ENCODE data around the gene CPNE7.

CPNE7 gene

DNA sequence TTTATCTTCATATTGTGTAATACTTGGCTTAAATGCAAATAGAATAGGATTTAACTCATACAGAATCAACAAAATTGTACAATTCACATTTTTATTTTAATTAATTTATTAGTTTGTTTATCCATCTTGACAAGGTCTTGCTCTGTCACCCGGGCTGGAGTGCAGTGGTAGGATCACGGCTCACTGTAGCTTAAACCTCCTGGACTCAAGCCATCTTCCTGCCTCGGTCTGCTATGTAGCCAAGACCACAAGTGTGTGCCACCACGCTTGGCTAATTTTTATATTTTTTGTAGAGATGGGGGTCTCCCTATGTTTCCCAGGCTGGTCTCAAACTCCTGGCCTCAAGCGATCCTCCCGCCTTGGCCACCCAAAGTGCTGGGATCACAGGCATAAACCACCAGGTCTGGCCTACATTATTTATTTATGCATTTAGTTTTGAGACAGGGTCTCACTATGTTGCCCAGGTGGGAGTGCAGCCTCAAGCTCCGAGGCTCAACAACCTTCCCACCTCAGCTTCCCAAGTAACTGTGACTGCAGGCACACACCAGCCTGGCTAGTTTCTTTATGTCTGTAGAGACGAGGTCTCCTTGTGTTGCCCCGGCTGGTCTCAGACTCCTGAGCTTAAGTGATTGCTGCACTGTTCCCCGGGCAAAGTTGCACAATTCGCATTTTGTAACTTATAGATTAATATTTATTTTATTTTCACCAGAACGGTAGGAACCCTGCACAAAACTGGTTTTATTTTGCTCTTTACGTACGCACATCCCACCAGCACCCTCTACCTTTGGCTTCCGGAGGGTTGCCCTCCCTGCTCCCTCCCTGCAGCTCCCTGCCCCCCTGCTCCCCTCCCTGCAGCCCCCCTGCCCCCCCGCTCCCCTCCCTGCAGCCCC lies 42.8 kb downstream of the CPNE7 start:
- Histone ChIP-seq H3K4me3 (ENCODE audit: low read depth, low read length) (no peak overlapping the region), H3K36me3 (ENCODE audit: control insufficient read depth in 2 of 2, insufficient read depth in 1 of 2, low read length in 2 of 2) (no peaks in the 10 kb centered on the region), H3K27ac (ENCODE audit: extremely low read depth, low read depth, low read length) (no peak overlapping the region), H3K4me1 (ENCODE audit: control insufficient read depth, insufficient read depth, low read length) (no peaks in the 10 kb centered on the region), H3K9me3 (ENCODE audit: control insufficient read depth, insufficient read depth, low read depth, low read length) (no peaks in the 10 kb centered on the region)
- ChIA-PET CTCF (interaction anchor here (0.7 to 1.4 kb wide), 3 partner anchors 9 to 946 kb away, joined by 3 to 4 read pairs (median 3); no protein-coding TSS in a partner anchor), POLR2A (interaction anchor here (0.6 kb wide), 2 partner anchors 9 to 63 kb away, joined by 3 read pairs; no protein-coding TSS in a partner anchor)
- TF ChIP-seq ZFHX2 (tag by site-specific recombination; conservative IDR thresholded peaks at IDR 0.05) (no peak), ZNF677 (tag by site-specific recombination; IDR thresholded peaks at IDR 0.05) (no peak), ZNF121 (tag by site-specific recombination; IDR thresholded peaks at IDR 0.05) (peak; percentile 94)

DNA sequence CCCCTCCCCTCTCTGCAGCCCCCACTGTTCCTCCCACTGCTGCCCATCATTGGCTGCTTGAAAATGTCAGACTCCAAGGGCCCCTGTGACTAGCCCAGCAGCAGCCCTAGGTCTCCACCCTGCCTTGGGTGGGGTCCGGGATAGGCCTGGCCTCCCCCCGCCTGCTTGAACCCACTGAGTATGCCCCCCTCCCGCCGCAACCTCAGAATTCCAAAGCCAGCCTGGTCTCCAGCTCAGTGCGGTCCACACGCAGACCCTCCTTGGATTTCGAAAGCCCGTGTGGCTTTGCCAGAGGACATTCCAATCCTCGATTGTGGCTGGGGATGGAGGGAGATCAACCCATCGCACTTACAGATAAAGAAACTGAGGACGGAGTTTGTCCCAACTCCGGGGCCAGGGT lies 44.3 kb downstream of the CPNE7 start:
- Histone ChIP-seq H3K4me3 (ENCODE audit: low read depth, low read length) (no peak overlapping the region), H3K9me3 (ENCODE audit: control insufficient read depth, insufficient read depth, low read depth, low read length) (no peaks in the 10 kb centered on the region), H3K27ac (ENCODE audit: extremely low read depth, low read depth, low read length) (no peak overlapping the region), H3K36me3 (ENCODE audit: control insufficient read depth in 2 of 2, insufficient read depth in 1 of 2, low read length in 2 of 2) (no peaks in the 10 kb centered on the region), H3K4me1 (ENCODE audit: control insufficient read depth, insufficient read depth, low read length) (no peaks in the 10 kb centered on the region)
- ChIA-PET POLR2A (no interaction called here), CTCF (interaction anchor here (0.7 kb wide), 1 partner anchor 13 kb away, joined by 4 read pairs; no protein-coding TSS in a partner anchor)
- TF ChIP-seq YY1 (tag by site-specific recombination; IDR thresholded peaks at IDR 0.05) (no peak), ZBTB20 (tag by site-specific recombination; IDR thresholded peaks at IDR 0.05) (peak; percentile 26; the same call in 1 of the 2 replicates)

DNA sequence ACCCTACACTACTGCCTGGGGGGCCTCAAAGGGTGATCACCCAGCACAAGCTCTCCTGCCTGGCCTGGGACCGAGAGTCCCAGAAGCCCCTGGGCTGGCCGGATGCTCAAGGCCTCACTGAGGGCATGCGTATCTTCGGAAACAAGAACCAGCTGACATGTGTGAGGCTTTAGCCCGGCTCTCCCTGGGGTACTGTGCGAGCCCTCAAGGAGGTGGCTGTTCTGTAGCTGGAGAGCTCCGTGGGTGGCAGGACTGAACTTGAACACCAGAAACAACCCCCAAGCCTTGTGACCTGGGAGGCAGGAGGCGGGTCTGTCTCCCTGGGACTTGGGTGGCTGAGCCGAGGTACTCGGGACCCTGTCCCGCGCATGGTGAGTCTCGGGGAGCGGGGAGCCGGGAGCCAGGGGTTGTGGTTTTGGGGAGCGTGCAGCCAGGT lies 44.9 kb downstream of the CPNE7 start:
- no peaks in the 10 kb centered on the region for H3K4me1 ChIP-seq (ENCODE audit: control insufficient read depth, insufficient read depth, low read length)
- CTCF ChIA-PET: interaction anchor here (0.5 to 0.7 kb wide), 3 partner anchors 12 to 20 kb away, joined by 3 to 4 read pairs (median 3); no protein-coding TSS in a partner anchor
- peak; percentile 65 for TF ChIP-seq GLIS1 (tag by site-specific recombination; IDR thresholded peaks at IDR 0.05)
- no peak for TF ChIP-seq GLIS2 (tag by site-specific recombination; IDR thresholded peaks at IDR 0.05)
- no peak for TF ChIP-seq ZNF664 (tag by site-specific recombination; IDR thresholded peaks at IDR 0.05)
- no peak overlapping the region for H3K27ac ChIP-seq (ENCODE audit: extremely low read depth, low read depth, low read length)
- H3K4me3 ChIP-seq (ENCODE audit: low read depth, low read length): no peak overlapping the region
- no peaks in the 10 kb centered on the region for H3K36me3 ChIP-seq (ENCODE audit: control insufficient read depth in 2 of 2, insufficient read depth in 1 of 2, low read length in 2 of 2)
- no peaks in the 10 kb centered on the region for H3K9me3 ChIP-seq (ENCODE audit: control insufficient read depth, insufficient read depth, low read depth, low read length)
- POLR2A ChIA-PET: no interaction called here

DNA sequence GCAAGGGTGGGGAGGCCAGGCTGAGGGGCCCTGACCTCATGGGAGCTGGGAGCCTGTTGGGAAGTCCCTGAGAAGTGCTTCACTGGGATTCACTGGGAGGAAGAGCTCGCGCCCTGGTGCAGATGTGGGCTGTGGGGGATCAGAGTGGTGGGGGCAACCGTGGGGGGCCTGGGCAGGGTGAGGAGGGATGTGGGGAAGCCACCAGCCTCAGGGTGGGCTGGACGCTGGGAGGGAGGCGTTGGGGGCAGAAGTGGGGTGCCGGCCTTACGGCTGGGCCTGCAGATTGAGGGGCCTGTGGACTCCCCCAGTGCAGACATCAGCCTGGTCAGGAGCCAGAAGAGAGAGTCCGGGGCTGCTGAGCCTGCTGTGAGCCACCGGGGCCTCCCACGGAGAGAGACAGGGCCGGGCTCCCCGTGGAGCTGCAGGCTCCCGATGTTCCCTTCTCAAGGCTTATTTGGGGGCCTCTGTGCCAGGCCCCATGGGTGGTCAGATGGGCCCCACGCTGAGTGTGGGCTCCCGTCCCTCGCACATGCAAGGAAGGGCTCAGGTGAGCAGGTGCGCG lies 45.7 kb downstream of the CPNE7 start:
- Histone ChIP-seq H3K27ac (ENCODE audit: extremely low read depth, low read depth, low read length) (no peak overlapping the region), H3K9me3 (ENCODE audit: control insufficient read depth, insufficient read depth, low read depth, low read length) (no peaks in the 10 kb centered on the region), H3K4me1 (ENCODE audit: control insufficient read depth, insufficient read depth, low read length) (no peaks in the 10 kb centered on the region), H3K4me3 (ENCODE audit: low read depth, low read length) (no peak overlapping the region), H3K36me3 (ENCODE audit: control insufficient read depth in 2 of 2, insufficient read depth in 1 of 2, low read length in 2 of 2) (no peaks in the 10 kb centered on the region)
- ChIA-PET CTCF (no interaction called here), POLR2A (no interaction called here)
- TF ChIP-seq, protein P1, sequence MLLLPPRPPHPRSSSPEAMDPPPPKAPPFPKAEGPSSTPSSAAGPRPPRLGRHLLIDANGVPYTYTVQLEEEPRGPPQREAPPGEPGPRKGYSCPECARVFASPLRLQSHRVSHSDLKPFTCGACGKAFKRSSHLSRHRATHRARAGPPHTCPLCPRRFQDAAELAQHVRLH (tag by site-specific recombination; IDR thresholded peaks at IDR 0.05): no peak
- no peak for TF ChIP-seq ZNF211 (tag by site-specific recombination; IDR thresholded peaks at IDR 0.05; ENCODE audit: low read depth)
- peak; percentile 61; the same call in 1 of the 2 replicates for TF ChIP-seq GLIS1 (tag by site-specific recombination; IDR thresholded peaks at IDR 0.05)
- peak; percentile 58 for TF ChIP-seq ZIC2 (tag by site-specific recombination; IDR thresholded peaks at IDR 0.05)
- TF ChIP-seq GLIS2 (tag by site-specific recombination; IDR thresholded peaks at IDR 0.05): 0 out of 2 replicates have a peak, but pooled peaks have one; percentile 10

DNA sequence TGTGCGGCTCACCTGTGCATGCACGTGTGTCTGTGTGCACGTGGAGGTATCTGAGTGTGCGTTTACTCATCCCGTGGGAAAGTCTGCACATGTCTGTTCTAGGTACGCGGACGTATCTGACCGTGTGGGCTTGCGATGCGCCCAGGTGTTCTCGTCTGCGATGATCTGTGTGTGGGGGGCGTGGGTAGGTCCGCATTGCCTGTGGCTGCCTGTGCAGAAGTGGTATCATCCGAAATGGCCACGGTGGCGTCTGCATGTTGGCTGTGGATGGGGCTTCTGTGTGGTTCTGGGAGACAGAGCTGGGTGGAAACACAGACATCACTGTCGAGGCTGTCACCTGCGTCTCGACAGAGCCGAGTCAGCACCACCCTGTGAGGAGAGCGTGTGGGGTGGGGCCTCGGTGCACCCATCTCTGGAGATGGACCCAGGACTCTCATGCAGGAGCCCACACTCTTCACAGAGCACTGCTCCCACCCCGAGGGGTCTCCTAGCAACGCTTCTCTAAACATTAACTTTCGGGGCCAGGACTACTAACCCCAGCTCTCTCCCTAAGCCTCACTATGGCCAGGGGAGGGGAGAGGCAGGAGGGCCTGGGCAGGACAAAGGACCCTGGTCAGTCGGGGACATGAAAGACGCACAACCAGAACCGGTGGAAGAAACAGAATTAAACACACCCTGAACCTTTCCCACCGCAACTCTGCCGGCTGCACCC lies 46.3 kb downstream of the CPNE7 start:
- CTCF ChIA-PET: no interaction called here

More for the DNA sequence above, 46.3 kb downstream of the CPNE7 start:
- Histone ChIP-seq H3K27ac (ENCODE audit: extremely low read depth, low read depth, low read length) (no peak overlapping the region), H3K4me3 (ENCODE audit: low read depth, low read length) (no peak overlapping the region), H3K4me1 (ENCODE audit: control insufficient read depth, insufficient read depth, low read length) (no peaks in the 10 kb centered on the region), H3K9me3 (ENCODE audit: control insufficient read depth, insufficient read depth, low read depth, low read length) (no peaks in the 10 kb centered on the region), H3K36me3 (ENCODE audit: control insufficient read depth in 2 of 2, insufficient read depth in 1 of 2, low read length in 2 of 2) (no peaks in the 10 kb centered on the region)
- POLR2A ChIA-PET: interaction anchor here (0.7 kb wide), 2 partner anchors 30 to 36 kb away, joined by 3 to 4 read pairs; partner anchors contain the start of genes CHMP1A and SPATA33
- TF ChIP-seq, protein P2, sequence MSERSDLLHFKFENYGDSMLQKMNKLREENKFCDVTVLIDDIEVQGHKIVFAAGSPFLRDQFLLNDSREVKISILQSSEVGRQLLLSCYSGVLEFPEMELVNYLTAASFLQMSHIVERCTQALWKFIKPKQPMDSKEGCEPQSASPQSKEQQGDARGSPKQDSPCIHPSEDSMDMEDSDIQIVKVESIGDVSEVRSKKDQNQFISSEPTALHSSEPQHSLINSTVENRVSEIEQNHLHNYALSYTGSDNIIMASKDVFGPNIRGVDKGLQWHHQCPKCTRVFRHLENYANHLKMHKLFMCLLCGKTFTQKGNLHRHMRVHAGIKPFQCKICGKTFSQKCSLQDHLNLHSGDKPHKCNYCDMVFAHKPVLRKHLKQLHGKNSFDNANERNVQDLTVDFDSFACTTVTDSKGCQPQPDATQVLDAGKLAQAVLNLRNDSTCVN (tag by site-specific recombination; optimal IDR thresholded peaks at IDR 0.05): no peak
- TF ChIP-seq, protein P3, sequence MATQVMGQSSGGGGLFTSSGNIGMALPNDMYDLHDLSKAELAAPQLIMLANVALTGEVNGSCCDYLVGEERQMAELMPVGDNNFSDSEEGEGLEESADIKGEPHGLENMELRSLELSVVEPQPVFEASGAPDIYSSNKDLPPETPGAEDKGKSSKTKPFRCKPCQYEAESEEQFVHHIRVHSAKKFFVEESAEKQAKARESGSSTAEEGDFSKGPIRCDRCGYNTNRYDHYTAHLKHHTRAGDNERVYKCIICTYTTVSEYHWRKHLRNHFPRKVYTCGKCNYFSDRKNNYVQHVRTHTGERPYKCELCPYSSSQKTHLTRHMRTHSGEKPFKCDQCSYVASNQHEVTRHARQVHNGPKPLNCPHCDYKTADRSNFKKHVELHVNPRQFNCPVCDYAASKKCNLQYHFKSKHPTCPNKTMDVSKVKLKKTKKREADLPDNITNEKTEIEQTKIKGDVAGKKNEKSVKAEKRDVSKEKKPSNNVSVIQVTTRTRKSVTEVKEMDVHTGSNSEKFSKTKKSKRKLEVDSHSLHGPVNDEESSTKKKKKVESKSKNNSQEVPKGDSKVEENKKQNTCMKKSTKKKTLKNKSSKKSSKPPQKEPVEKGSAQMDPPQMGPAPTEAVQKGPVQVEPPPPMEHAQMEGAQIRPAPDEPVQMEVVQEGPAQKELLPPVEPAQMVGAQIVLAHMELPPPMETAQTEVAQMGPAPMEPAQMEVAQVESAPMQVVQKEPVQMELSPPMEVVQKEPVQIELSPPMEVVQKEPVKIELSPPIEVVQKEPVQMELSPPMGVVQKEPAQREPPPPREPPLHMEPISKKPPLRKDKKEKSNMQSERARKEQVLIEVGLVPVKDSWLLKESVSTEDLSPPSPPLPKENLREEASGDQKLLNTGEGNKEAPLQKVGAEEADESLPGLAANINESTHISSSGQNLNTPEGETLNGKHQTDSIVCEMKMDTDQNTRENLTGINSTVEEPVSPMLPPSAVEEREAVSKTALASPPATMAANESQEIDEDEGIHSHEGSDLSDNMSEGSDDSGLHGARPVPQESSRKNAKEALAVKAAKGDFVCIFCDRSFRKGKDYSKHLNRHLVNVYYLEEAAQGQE (tag by site-specific recombination; IDR thresholded peaks at IDR 0.05): 0 out of 2 replicates have a peak, but pooled peaks have one; percentile 23

Data from HEK293 (cell line).